HepG2 (cell line): ENCODE measurements around the gene TGM2. TPM values are rescaled to one million over a fixed set of nuclear protein-coding genes. Genes with fewer than 3 reads are reported as not detected.

ENCODE experiments used
- ATF3 ChIP-seq: sonication (generic); formaldehyde crosslinking; IDR thresholded peaks from 2 replicates; pipeline ENCODE4 v1.4.0; 2020; ENCODE audit warnings: missing genetic modification reagents
- BRD4 ChIP-seq: sonication (generic); formaldehyde crosslinking; IDR thresholded peaks from 2 replicates; pipeline ENCODE4 v1.4.0; 2020; ENCODE audit warnings: missing genetic modification reagents
- DR1 ChIP-seq: sonication (generic); formaldehyde crosslinking; IDR thresholded peaks from 2 replicates; pipeline ENCODE4 v1.8.0; 2021; ENCODE audit warnings: mild to moderate bottlenecking, missing genetic modification reagents, inconsistent platforms
- EHMT2 ChIP-seq: fragments of 200-600 bp; sonication (generic); IDR thresholded peaks from 2 replicates; pipeline ENCODE4 v1.7.0; 2017; ENCODE audit warnings: antibody characterized with exemption, low read depth, low read length, borderline replicate concordance
- EZH2 ChIP-seq: conservative IDR thresholded peaks from 2 replicates; pipeline ENCODE4 v1.6.1; 2012; ENCODE audit warnings: mild to moderate bottlenecking, low read depth, low read length, moderate library complexity
- HBP1 ChIP-seq: IDR thresholded peaks from 2 replicates; pipeline ENCODE4 v1.6.1; 2016; ENCODE audit warnings: low read depth, control low read depth
- MBD4 ChIP-seq: IDR thresholded peaks from 2 replicates; pipeline ENCODE4 v1.6.1; 2012; ENCODE audit warnings: low read length, inconsistent platforms, borderline replicate concordance
- PHB2 ChIP-seq: fragments of 450-650 bp; IDR thresholded peaks from 2 replicates; pipeline ENCODE4 v1.6.1; 2018; ENCODE audit not compliant: partially characterized antibody
- PHF21A ChIP-seq: sonication (generic); formaldehyde crosslinking; IDR thresholded peaks from 2 replicates; pipeline ENCODE4 v1.5.0; 2020; ENCODE audit warnings: mild to moderate bottlenecking, missing genetic modification reagents
- PITX1 ChIP-seq: sonication (generic); formaldehyde crosslinking; IDR thresholded peaks from 2 replicates; pipeline ENCODE4 v1.5.1; 2020; ENCODE audit warnings: mild to moderate bottlenecking, missing genetic modification reagents
- SOX13 ChIP-seq, 3 experiments: fragments of 450-650 bp in 1 of 3; sonication (generic) in 1 of 3; formaldehyde crosslinking in 1 of 3; IDR thresholded peaks in 2 of 3; conservative IDR thresholded peaks in 1 of 3; 2 replicates each; pipeline versions ENCODE4 v1.5.0 to v1.6.1; 2016 to 2020; ENCODE audit warnings: antibody characterized with exemption in 1 of 3, mild to moderate bottlenecking in 1 of 3, missing compliant biosample characterization in 1 of 3, missing genetic modification reagents in 1 of 3, moderate library complexity in 1 of 3
- TAF1 ChIP-seq: sonication (generic); formaldehyde crosslinking; IDR thresholded peaks from 2 replicates; pipeline ENCODE4 v1.4.0; 2020; ENCODE audit warnings: missing genetic modification reagents
- ZBTB20 ChIP-seq: sonication (generic); formaldehyde crosslinking; IDR thresholded peaks from 2 replicates; pipeline ENCODE4 v1.8.1; 2023; ENCODE audit warnings: missing genetic modification reagents, low read depth, mild to moderate bottlenecking, borderline replicate concordance
- ZBTB7B ChIP-seq: sonication (generic); formaldehyde crosslinking; IDR thresholded peaks from 2 replicates; pipeline ENCODE4 v1.4.0; 2020; ENCODE audit warnings: missing genetic modification reagents
- ZNF407 ChIP-seq: sonication (generic); formaldehyde crosslinking; IDR thresholded peaks from one replicate; pipeline ENCODE4 v1.5.1; 2020; ENCODE audit warnings: mild to moderate bottlenecking, missing genetic modification reagents; ENCODE audit errors: not compliant biosample characterization
- ZNF569 ChIP-seq: sonication (generic); formaldehyde crosslinking; IDR thresholded peaks from 2 replicates; pipeline ENCODE4 v1.5.0; 2020; ENCODE audit warnings: mild to moderate bottlenecking, missing genetic modification reagents, moderate library complexity, borderline replicate concordance
- ZNF674 ChIP-seq: sonication (generic); formaldehyde crosslinking; IDR thresholded peaks from 2 replicates; pipeline ENCODE4 v1.5.0; 2020; ENCODE audit warnings: low read depth, mild to moderate bottlenecking, missing genetic modification reagents
- ZNF7 ChIP-seq: IDR thresholded peaks from 2 replicates; pipeline ENCODE4 v1.6.1; 2016; ENCODE audit warnings: missing biosample characterization, missing genetic modification reagents
- ZSCAN22 ChIP-seq: sonication (generic); formaldehyde crosslinking; IDR thresholded peaks from 2 replicates; pipeline ENCODE4 v1.4.0; 2020; ENCODE audit warnings: mild to moderate bottlenecking, missing genetic modification reagents
- polyA plus RNA-seq, 8 experiments: library from polyadenylated mRNA; depleted of rRNA in 3 of 8; stranded (reverse) in 7 of 8; unstranded in 1 of 8; fragments of >200 nt; fragmentation: Illumina TruSeq in 4 of 8; extraction: Trizol in 4 of 8; gene quantifications; 2 replicates each; pipeline versions ENCODE4 v1.2.1 to v1.2.3, GENCODE V29; 2011 to 2016; ENCODE audit warnings: low read depth in 4 of 8, missing spikeins in 1 of 8, mixed read lengths in 1 of 8; ENCODE audit not compliant: insufficient read depth in 1 of 8
- total RNA-seq, 5 experiments: library from RNA; depleted of rRNA; stranded (reverse); fragments of >200 nt; fragmentation: Illumina TruSeq; extraction: Trizol; gene quantifications; 2 replicates each; pipeline ENCODE4 v1.2.3, GENCODE V29; 2016; ENCODE audit warnings: low read depth in 1 of 5

The TGM2 gene
- total and polyA plus RNA-seq, 2 of the 13 experiments (the other 11 are each of a cell fraction or from before 2014, with no cell fraction given), result 4.2 to 46.4 TPM

GRCh38 chr20:38167851-38168760, 3.0 kb upstream of the TGM2 start (continued):
- TF ChIP-seq HBP1 (peak; percentile 38; the same call in 1 of the 2 replicates), PHF21A (peak; percentile 97), ZNF7 (CRISPR knock-in tag) (no peak), ATF3 (CRISPR knock-in tag) (peak; percentile 86), ZNF407 (CRISPR knock-in tag) (no peak), ZSCAN22 (CRISPR knock-in tag) (no peak), DR1 (CRISPR knock-in tag) (no peak), ZBTB20 (no peak), PITX1 (CRISPR knock-in tag) (peak; percentile 25; the same call in 1 of the 2 replicates), SOX13 (IDR thresholded peaks at IDR 0.05) (no peak; the same call in 1 of the 2 replicates), SOX13 (CRISPR knock-in tag; conservative IDR thresholded peaks at IDR 0.05 in 1 of 2, IDR thresholded peaks at IDR 0.05 in 1 of 2) (peak in 1 of 2 experiments; percentile 67; a peak in 1 of 4 replicates), ZNF674 (CRISPR knock-in tag) (no peak), EHMT2 (no peak), MBD4 (no peak), PHB2 (no peak), TAF1 (no peak), BRD4 (CRISPR knock-in tag) (no peak), ZNF569 (CRISPR knock-in tag) (no peak), ZBTB7B (peak; percentile 56; the same call in 1 of the 2 replicates), EZH2 (no peak)
